IMR-90 (cell line): Measurements from ENCODE around the gene KIF1A. TPM values are rescaled to one million over a fixed set of nuclear protein-coding genes. Genes with fewer than 3 reads are reported as not detected.

Experiments used
- ATAC-seq: fragments of 200-7000 bp; cut with Tn5 transposase; 2 replicates; pipeline ENCODE4 v1.9.1; 2020; ENCODE audit warnings: low read depth, mild to moderate bottlenecking, moderate library complexity
- BruUV-seq: library from RNA; stranded (reverse); fragments of 400-500 nt; replicated peaks from 2 replicates; lab custom pipeline; 2021; lab: Mats Ljungman, UMichigan
- CTCF ChIA-PET: fragments of 300-600 bp; formaldehyde crosslinking; extraction: SDS; loops from one replicate; lab custom pipeline; 2021; ENCODE audit warnings: antibody characterized with exemption; lab: Yijun Ruan, JAX
- POLR2A ChIA-PET: fragments of 300-600 bp; sonication (Branson Sonifier 250); formaldehyde crosslinking; loops from one replicate; lab custom pipeline; 2022; ENCODE audit warnings: antibody characterized with exemption; ENCODE audit not compliant: unreplicated experiment; lab: Charles Lee
- DNase-seq: peaks from one replicate; pipeline ENCODE4 v3.0.0; 2013
- H2AFZ ChIP-seq: replicated peaks from 2 replicates; pipeline ENCODE3; 2013; ENCODE audit warnings: low read length, mild to moderate bottlenecking; ENCODE audit not compliant: poor library complexity
- H2AK5ac ChIP-seq: 2 replicates; pipeline ENCODE4 v1.6.1; 2013; ENCODE audit warnings: low read depth, low read length, inconsistent platforms
- H2AK9ac ChIP-seq: replicated peaks from 2 replicates; pipeline ENCODE3; 2013; ENCODE audit warnings: mild to moderate bottlenecking, low read depth, low read length, moderate library complexity; ENCODE audit not compliant: poor library complexity
- H2BK120ac ChIP-seq: 2 replicates; pipeline ENCODE4 v1.6.1; 2013; ENCODE audit warnings: low read depth, low read length, inconsistent platforms
- H2BK15ac ChIP-seq: 3 replicates; pipeline ENCODE4 v1.6.1; 2013; ENCODE audit warnings: low read depth, low read length, inconsistent platforms
- H2BK20ac ChIP-seq: 2 replicates; pipeline ENCODE4 v1.6.1; 2013; ENCODE audit warnings: low read depth, mild to moderate bottlenecking, inconsistent platforms, low read length, moderate library complexity
- H2BK5ac ChIP-seq: 2 replicates; pipeline ENCODE4 v1.6.1; 2013; ENCODE audit warnings: mild to moderate bottlenecking, low read depth, low read length, inconsistent platforms; ENCODE audit not compliant: poor library complexity, severe bottlenecking
- H3K14ac ChIP-seq: replicated peaks from 2 replicates; pipeline ENCODE4 v1.6.1; 2013; ENCODE audit warnings: low read depth, low read length, inconsistent platforms
- H3K18ac ChIP-seq: 2 replicates; pipeline ENCODE4 v1.6.1; 2013; ENCODE audit warnings: low read depth, low read length, control low read depth
- H3K23ac ChIP-seq: 2 replicates; pipeline ENCODE4 v1.6.1; 2013; ENCODE audit warnings: low read depth, low read length, inconsistent platforms
- H3K27ac ChIP-seq: 2 replicates; pipeline ENCODE4 v1.5.1; 2013; ENCODE audit warnings: mild to moderate bottlenecking, control low read depth, low read length; ENCODE audit not compliant: insufficient read depth
- H3K27me3 ChIP-seq: 2 replicates; pipeline ENCODE4 v1.6.1; 2013; ENCODE audit warnings: low read length; ENCODE audit not compliant: control insufficient read depth, insufficient read depth
- H3K36me3 ChIP-seq: 2 replicates; pipeline ENCODE4 v1.6.1; 2013; ENCODE audit warnings: low read length, mixed read lengths; ENCODE audit not compliant: control insufficient read depth, insufficient read depth
- H3K4ac ChIP-seq: 2 replicates; pipeline ENCODE4 v1.6.1; 2013; ENCODE audit warnings: low read depth, low read length, inconsistent platforms
- H3K4me1 ChIP-seq: 2 replicates; pipeline ENCODE4 v1.6.1; 2013; ENCODE audit warnings: low read length, mixed read lengths; ENCODE audit not compliant: control insufficient read depth, insufficient read depth
- H3K4me2 ChIP-seq: 2 replicates; pipeline ENCODE4 v1.6.1; 2013; ENCODE audit warnings: low read depth, mild to moderate bottlenecking, control low read depth, low read length, moderate library complexity
- H3K4me3 ChIP-seq: 2 replicates; pipeline ENCODE4 v1.5.1; 2013; ENCODE audit warnings: low read depth, mild to moderate bottlenecking, control low read depth, low read length, moderate library complexity; ENCODE audit not compliant: insufficient read depth
- H3K56ac ChIP-seq: 2 replicates; pipeline ENCODE4 v1.6.1; 2013; ENCODE audit warnings: low read length, inconsistent platforms; ENCODE audit not compliant: insufficient read depth; ENCODE audit errors: extremely low read depth
- H3K79me1 ChIP-seq, 2 experiments: 2 replicates each; pipeline ENCODE4 v1.6.1; 2013; ENCODE audit warnings: low read length in 2 of 2, inconsistent platforms in 1 of 2, low read depth in 1 of 2
- H3K9ac ChIP-seq: 2 replicates; pipeline ENCODE4 v1.6.1; 2013; ENCODE audit warnings: low read depth, low read length, control low read depth
- H3K9me1 ChIP-seq: 2 replicates; pipeline ENCODE4 v1.6.1; 2013; ENCODE audit warnings: low read length, inconsistent platforms; ENCODE audit not compliant: insufficient read depth
- H3K9me3 ChIP-seq: 2 replicates; pipeline ENCODE4 v1.6.1; 2013; ENCODE audit warnings: low read length; ENCODE audit not compliant: control insufficient read depth, insufficient read depth
- H4K20me1 ChIP-seq: 2 replicates; pipeline ENCODE4 v1.6.1; 2013; ENCODE audit warnings: low read length, inconsistent platforms; ENCODE audit not compliant: insufficient read depth
- H4K5ac ChIP-seq: 2 replicates; pipeline ENCODE4 v1.6.1; 2013; ENCODE audit warnings: mild to moderate bottlenecking, low read depth, low read length, control low read depth
- H4K8ac ChIP-seq, 2 experiments: 2 replicates each; pipeline ENCODE4 v1.6.1; 2013; ENCODE audit warnings: low read depth in 2 of 2, low read length in 2 of 2, control low read depth in 1 of 2, inconsistent platforms in 1 of 2
- H4K91ac ChIP-seq: 2 replicates; pipeline ENCODE4 v1.6.1; 2013; ENCODE audit warnings: low read depth, low read length, inconsistent platforms; ENCODE audit not compliant: insufficient read depth
- BHLHE40 ChIP-seq: fragments of 150-350 bp; IDR thresholded peaks from 2 replicates; pipeline ENCODE4 v1.6.1; 2016; ENCODE audit warnings: mild to moderate bottlenecking, low read depth, low read length
- CEBPB ChIP-seq: IDR thresholded peaks from 2 replicates; pipeline ENCODE4 v1.6.1; 2012; ENCODE audit warnings: low read depth, low read length, improper control_type of control experiment
- CHD1 ChIP-seq: IDR thresholded peaks from 2 replicates; pipeline ENCODE4 v1.6.1; 2012; ENCODE audit warnings: low read depth, low read length, improper control_type of control experiment
- FOS ChIP-seq: fragments of 150-350 bp; IDR thresholded peaks from 2 replicates; pipeline ENCODE4 v1.6.1; 2016; ENCODE audit warnings: low read depth, low read length
- MAFK ChIP-seq: IDR thresholded peaks from 2 replicates; pipeline ENCODE4 v1.6.1; 2012; ENCODE audit warnings: low read depth, low read length, improper control_type of control experiment
- MAZ ChIP-seq: IDR thresholded peaks from 2 replicates; pipeline ENCODE4 v1.6.1; 2012; ENCODE audit warnings: low read depth, mild to moderate bottlenecking, low read length, improper control_type of control experiment, moderate library complexity, borderline replicate concordance
- MXI1 ChIP-seq: IDR thresholded peaks from 2 replicates; pipeline ENCODE4 v1.6.1; 2012; ENCODE audit warnings: low read depth, mild to moderate bottlenecking, low read length, moderate library complexity, borderline replicate concordance
- NFE2L2 ChIP-seq: fragments of 150-350 bp; IDR thresholded peaks from 2 replicates; pipeline ENCODE4 v1.6.1; 2016; ENCODE audit warnings: low read depth, mild to moderate bottlenecking, low read length
- POLR2A ChIP-seq: IDR thresholded peaks from 2 replicates; pipeline ENCODE4 v1.6.1; 2012; ENCODE audit warnings: mild to moderate bottlenecking, low read depth, low read length
- RAD21 ChIP-seq: IDR thresholded peaks from 2 replicates; pipeline ENCODE4 v1.6.1; 2012; ENCODE audit warnings: low read length, improper control_type of control experiment
- RCOR1 ChIP-seq: IDR thresholded peaks from 2 replicates; pipeline ENCODE4 v1.6.1; 2012; ENCODE audit warnings: mild to moderate bottlenecking, low read length, improper control_type of control experiment; ENCODE audit not compliant: insufficient replicate concordance
- RFX5 ChIP-seq: IDR thresholded peaks from 2 replicates; pipeline ENCODE4 v1.8.0; 2012; ENCODE audit warnings: low read depth, mild to moderate bottlenecking, low read length, moderate library complexity
- SMC3 ChIP-seq: fragments of 150-350 bp; IDR thresholded peaks from 2 replicates; pipeline ENCODE4 v1.6.1; 2016; ENCODE audit warnings: low read depth, mild to moderate bottlenecking, antibody characterized with exemption, low read length, moderate library complexity
- WGBS, 2 experiments: methylation state at CpG; one replicate each; pipeline versions ENCODE4 v1.1.5 to v1.1.7; 2013; ENCODE audit warnings: missing lambda C conversion rate in 2 of 2; ENCODE audit not compliant: insufficient read length in 1 of 2; ENCODE audit errors: extremely low coverage in 2 of 2; 5-methylcytosine and 5-hydroxymethylcytosine counted together
- dilution Hi-C: fragments of 300-500 bp; cut with HindIII; formaldehyde crosslinking; loops from one replicate; pipeline ENCODE4 v1.14.3; 2018; ENCODE audit warnings: low sequenced_read_pairs; ENCODE audit not compliant: unreplicated experiment
- in situ Hi-C: fragments of 300-500 bp; cut with MboI; formaldehyde crosslinking; loops from 3 replicates; pipeline ENCODE4 v1.14.3; 2019; ENCODE audit warnings: low sequenced_read_pairs, inconsistent platforms, mixed read lengths
- intact Hi-C: fragments of 100-400 bp; cut with micrococcal nuclease; formaldehyde crosslinking; loops from 2 replicates; pipeline ENCODE4 v1.10.0; 2022
- polyA plus RNA-seq, 3 experiments: library from polyadenylated mRNA; depleted of rRNA; stranded (reverse); fragments of >200 nt; gene quantifications; 2 replicates each; pipeline ENCODE4 v1.2.3, GENCODE V29; 2012; ENCODE audit warnings: low replicate concordance in 1 of 3
- total RNA-seq: library from RNA; depleted of rRNA; stranded (reverse); fragments of >200 nt; gene quantifications from 2 replicates; pipeline ENCODE4 v1.2.3, GENCODE V29; 2012
- TF ChIP-seq, protein P1 (sequence below): fragments of 150-350 bp; IDR thresholded peaks from 2 replicates; pipeline ENCODE4 v1.6.1; 2016; ENCODE audit warnings: low read depth, mild to moderate bottlenecking, low read length, moderate library complexity, borderline replicate concordance
- TF ChIP-seq, protein P2 (sequence below): conservative IDR thresholded peaks from 2 replicates; pipeline ENCODE4 v1.5.1; 2012; ENCODE audit warnings: mild to moderate bottlenecking, low read depth, low read length, improper control_type of control experiment
- TF ChIP-seq, protein P3 (sequence below): fragments of 150-350 bp; IDR thresholded peaks from 2 replicates; pipeline ENCODE4 v1.6.1; 2017; ENCODE audit warnings: mild to moderate bottlenecking, antibody characterized with exemption, low read length, low read depth

KIF1A gene
- total and polyA plus RNA-seq, 2 of the 4 experiments (the other 2 are of a cell fraction), result under 0.01 TPM; not detected in 1

DNA sequence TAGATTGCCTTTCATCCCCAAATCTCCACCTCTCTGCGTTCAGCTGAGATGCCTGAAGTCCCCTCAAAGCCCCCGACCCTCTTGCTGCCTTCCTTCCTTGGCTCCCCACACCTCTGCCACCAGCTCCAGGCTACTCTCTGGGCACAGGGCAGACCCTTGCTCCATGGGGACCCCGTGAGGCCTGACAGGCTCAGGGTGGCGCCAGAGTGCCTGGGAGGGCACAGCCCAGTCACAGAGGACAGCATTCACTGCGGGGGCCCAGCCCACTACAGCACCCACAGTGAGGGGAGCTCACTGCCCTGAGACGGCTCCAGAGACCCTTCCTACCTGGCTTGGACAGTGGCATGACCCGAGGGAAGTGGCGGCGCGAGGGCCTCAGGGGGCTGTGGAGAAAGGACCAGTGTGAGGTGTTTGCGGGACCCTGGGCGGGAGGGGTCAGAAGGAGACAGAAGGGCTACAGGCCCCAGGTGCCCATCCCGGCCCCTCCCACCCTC, 77.4 kb downstream of the KIF1A start:
- Histone ChIP-seq H3K56ac (no peak overlapping the region), H3K4me1 (no peaks in the 10 kb centered on the region), H3K27ac (no peak overlapping the region), H3K4ac (no peak overlapping the region), H4K91ac (no peak overlapping the region), H3K14ac (no peak overlapping the region), H4K20me1 (no peaks in the 10 kb centered on the region), H2BK5ac (no peak overlapping the region), H3K4me3 (no peak overlapping the region), H3K9me3 (no peaks in the 10 kb centered on the region), H2AK9ac (no peak overlapping the region), H3K9ac (no peak overlapping the region), H3K23ac (no peak overlapping the region), H3K4me2 (no peak overlapping the region), H3K18ac (no peak overlapping the region), H2BK120ac (no peak overlapping the region), H4K8ac (no peak overlapping the region), H3K79me1 (no peaks in the 10 kb centered on the region), H3K27me3 (peaks cover 55% of the 10 kb centered on the region), H2BK15ac (no peak overlapping the region), H2AFZ (no peak overlapping the region), H3K36me3 (no peaks in the 10 kb centered on the region), H4K5ac (no peak overlapping the region), H2BK20ac (no peak overlapping the region), H2AK5ac (no peak overlapping the region), H3K9me1 (no peaks in the 10 kb centered on the region)
- 60% methylated on average over 1 of the region's 13 CpGs; no CpG with 5 or more reads in 1 of the 2 experiments for WGBS, 2 experiments
- dilution Hi-C loops (no loop called here), intact Hi-C loops (no loop called here), in situ Hi-C loops (no loop called here)
- POLR2A ChIA-PET, result no interaction called here
- TF ChIP-seq, protein P1, sequence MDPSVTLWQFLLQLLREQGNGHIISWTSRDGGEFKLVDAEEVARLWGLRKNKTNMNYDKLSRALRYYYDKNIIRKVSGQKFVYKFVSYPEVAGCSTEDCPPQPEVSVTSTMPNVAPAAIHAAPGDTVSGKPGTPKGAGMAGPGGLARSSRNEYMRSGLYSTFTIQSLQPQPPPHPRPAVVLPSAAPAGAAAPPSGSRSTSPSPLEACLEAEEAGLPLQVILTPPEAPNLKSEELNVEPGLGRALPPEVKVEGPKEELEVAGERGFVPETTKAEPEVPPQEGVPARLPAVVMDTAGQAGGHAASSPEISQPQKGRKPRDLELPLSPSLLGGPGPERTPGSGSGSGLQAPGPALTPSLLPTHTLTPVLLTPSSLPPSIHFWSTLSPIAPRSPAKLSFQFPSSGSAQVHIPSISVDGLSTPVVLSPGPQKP, result no peak
- TF ChIP-seq SMC3, result no peak
- TF ChIP-seq CHD1, result no peak
- TF ChIP-seq RAD21, result no peak
- no peak for TF ChIP-seq RCOR1
- TF ChIP-seq CEBPB, result no peak
- TF ChIP-seq MAFK, result no peak
- no peak for TF ChIP-seq BHLHE40
- TF ChIP-seq, protein P2, sequence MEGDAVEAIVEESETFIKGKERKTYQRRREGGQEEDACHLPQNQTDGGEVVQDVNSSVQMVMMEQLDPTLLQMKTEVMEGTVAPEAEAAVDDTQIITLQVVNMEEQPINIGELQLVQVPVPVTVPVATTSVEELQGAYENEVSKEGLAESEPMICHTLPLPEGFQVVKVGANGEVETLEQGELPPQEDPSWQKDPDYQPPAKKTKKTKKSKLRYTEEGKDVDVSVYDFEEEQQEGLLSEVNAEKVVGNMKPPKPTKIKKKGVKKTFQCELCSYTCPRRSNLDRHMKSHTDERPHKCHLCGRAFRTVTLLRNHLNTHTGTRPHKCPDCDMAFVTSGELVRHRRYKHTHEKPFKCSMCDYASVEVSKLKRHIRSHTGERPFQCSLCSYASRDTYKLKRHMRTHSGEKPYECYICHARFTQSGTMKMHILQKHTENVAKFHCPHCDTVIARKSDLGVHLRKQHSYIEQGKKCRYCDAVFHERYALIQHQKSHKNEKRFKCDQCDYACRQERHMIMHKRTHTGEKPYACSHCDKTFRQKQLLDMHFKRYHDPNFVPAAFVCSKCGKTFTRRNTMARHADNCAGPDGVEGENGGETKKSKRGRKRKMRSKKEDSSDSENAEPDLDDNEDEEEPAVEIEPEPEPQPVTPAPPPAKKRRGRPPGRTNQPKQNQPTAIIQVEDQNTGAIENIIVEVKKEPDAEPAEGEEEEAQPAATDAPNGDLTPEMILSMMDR, result no peak
- no peak for TF ChIP-seq MXI1
- no peak for TF ChIP-seq NFE2L2
- no peak for TF ChIP-seq POLR2A
- TF ChIP-seq, protein P3, sequence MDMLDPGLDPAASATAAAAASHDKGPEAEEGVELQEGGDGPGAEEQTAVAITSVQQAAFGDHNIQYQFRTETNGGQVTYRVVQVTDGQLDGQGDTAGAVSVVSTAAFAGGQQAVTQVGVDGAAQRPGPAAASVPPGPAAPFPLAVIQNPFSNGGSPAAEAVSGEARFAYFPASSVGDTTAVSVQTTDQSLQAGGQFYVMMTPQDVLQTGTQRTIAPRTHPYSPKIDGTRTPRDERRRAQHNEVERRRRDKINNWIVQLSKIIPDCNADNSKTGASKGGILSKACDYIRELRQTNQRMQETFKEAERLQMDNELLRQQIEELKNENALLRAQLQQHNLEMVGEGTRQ, result no peak
- no peak for TF ChIP-seq MAZ
- no peak for TF ChIP-seq FOS
- no peak for TF ChIP-seq RFX5
- CTCF ChIA-PET, result no interaction called here
- DNase-seq, result no peak
- ATAC-seq, result no peak
- no TSS peak for BruUV-seq
